CD4-positive, alpha-beta memory T cell (primary cell): Measurements from ENCODE around the gene NPTX1. TPM values are rescaled to one million over a fixed set of nuclear protein-coding genes. Genes with fewer than 3 reads are reported as not detected.

Source experiments
- CTCF ChIA-PET: fragments of 350-600 bp; sonication (Branson Sonifier 250); formaldehyde crosslinking; loops from one replicate; lab custom pipeline; 2021; ENCODE audit warnings: inconsistent platforms; ENCODE audit not compliant: partially characterized antibody; lab: Charles Lee
- POLR2A ChIA-PET: fragments of 350-600 bp; sonication (Branson Sonifier 250); formaldehyde crosslinking; loops from one replicate; lab custom pipeline; 2021; ENCODE audit not compliant: partially characterized antibody; lab: Charles Lee
- DNase-seq, 5 donors: peaks; one replicate each; pipeline versions ENCODE4 v3.0.0 to v3.0.0-alpha.2; 2020 to 2022; ENCODE audit warnings: mixed read lengths in 1 of 5
- H3K27ac ChIP-seq: one replicate; pipeline ENCODE4 v1.7.0; 2013; ENCODE audit warnings: low read depth, low read length
- H3K27me3 ChIP-seq: 2 replicates; pipeline ENCODE4 v1.7.0; 2013; ENCODE audit warnings: mild to moderate bottlenecking, low read length, moderate library complexity; ENCODE audit not compliant: insufficient read depth
- H3K36me3 ChIP-seq: 2 replicates; pipeline ENCODE4 v1.7.0; 2013; ENCODE audit warnings: mild to moderate bottlenecking, low read length, moderate library complexity; ENCODE audit not compliant: insufficient read depth
- H3K4me1 ChIP-seq: 2 replicates; pipeline ENCODE4 v1.7.0; 2013; ENCODE audit warnings: mild to moderate bottlenecking, low read length, moderate library complexity; ENCODE audit not compliant: insufficient read depth
- H3K4me3 ChIP-seq, 2 donors: one replicate each; pipeline ENCODE4 v1.7.0; 2013; ENCODE audit warnings: low read length in 2 of 2, mild to moderate bottlenecking in 1 of 2
- H3K9me3 ChIP-seq, 2 donors: one replicate each; pipeline ENCODE4 v1.7.0; 2013; ENCODE audit warnings: low read length in 2 of 2, control low read depth in 1 of 2; ENCODE audit not compliant: control insufficient read depth in 1 of 2
- H3K27ac Mint-ChIP-seq, 7 donors: one replicate each; pipeline ENCODE4 v1.8.0; 2020 to 2021; ENCODE audit warnings: mixed read lengths in 7 of 7, mild to moderate bottlenecking in 6 of 7, inconsistent platforms in 3 of 7, moderate library complexity in 3 of 7
- H3K27me3 Mint-ChIP-seq, 2 donors: one replicate each; pipeline ENCODE4 v1.8.0; 2020 to 2021; ENCODE audit warnings: mixed read lengths in 2 of 2
- H3K36me3 Mint-ChIP-seq, 2 donors: one replicate each; pipeline ENCODE4 v1.8.0; 2020 to 2021; ENCODE audit warnings: mixed read lengths in 2 of 2, inconsistent platforms in 1 of 2, mild to moderate bottlenecking in 1 of 2
- H3K4me1 Mint-ChIP-seq, 4 donors: one replicate each; pipeline ENCODE4 v1.8.0; 2020 to 2021; ENCODE audit warnings: mixed read lengths in 4 of 4, mild to moderate bottlenecking in 1 of 4
- H3K4me3 Mint-ChIP-seq, 8 donors: one replicate each; pipeline ENCODE4 v1.8.0; 2020 to 2021; ENCODE audit warnings: mixed read lengths in 8 of 8, mild to moderate bottlenecking in 7 of 8, moderate library complexity in 6 of 8, inconsistent platforms in 3 of 8
- H3K9me3 Mint-ChIP-seq, 8 donors: one replicate each; pipeline ENCODE4 v1.8.0; 2020 to 2021; ENCODE audit warnings: mixed read lengths in 8 of 8, mild to moderate bottlenecking in 5 of 8, inconsistent platforms in 3 of 8, moderate library complexity in 1 of 8
- intact Hi-C: fragments of 100-400 bp; cut with micrococcal nuclease; formaldehyde crosslinking; loops from one replicate; pipeline ENCODE4 v1.15.1; 2023
- polyA plus RNA-seq, 2 donors: library from polyadenylated mRNA; unstranded; fragments of 300-500 nt; fragmentation: Illumina TruSeq; gene quantifications; one replicate each; pipeline ENCODE4 v1.2.3, GENCODE V29; 2021
- total RNA-seq, 2 experiments: library from RNA; stranded (reverse); gene quantifications; one replicate each; pipeline ENCODE4 v1.2.3, GENCODE V29; 2021

Gene NPTX1, protein sequence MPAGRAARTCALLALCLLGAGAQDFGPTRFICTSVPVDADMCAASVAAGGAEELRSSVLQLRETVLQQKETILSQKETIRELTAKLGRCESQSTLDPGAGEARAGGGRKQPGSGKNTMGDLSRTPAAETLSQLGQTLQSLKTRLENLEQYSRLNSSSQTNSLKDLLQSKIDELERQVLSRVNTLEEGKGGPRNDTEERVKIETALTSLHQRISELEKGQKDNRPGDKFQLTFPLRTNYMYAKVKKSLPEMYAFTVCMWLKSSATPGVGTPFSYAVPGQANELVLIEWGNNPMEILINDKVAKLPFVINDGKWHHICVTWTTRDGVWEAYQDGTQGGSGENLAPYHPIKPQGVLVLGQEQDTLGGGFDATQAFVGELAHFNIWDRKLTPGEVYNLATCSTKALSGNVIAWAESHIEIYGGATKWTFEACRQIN
- total RNA-seq (not detected), polyA plus RNA-seq (under 1 TPM in 1 of 2 donors, not detected in 1; 0.38 TPM)

GRCh38 chr17:80475910-80476876 is at the start of gene NPTX1:
Gene NPTX1 (minus strand): TSS chr17:80476607. CDS start chr17:80476446, 161 bp downstream.
- Histone ChIP-seq H3K27me3 (peaks cover 12% of the 10 kb centered on the region), H3K27ac (no peak within 1 kb of the TSS), H3K9me3 (no peaks in the 10 kb centered on the region), H3K4me1 (peaks cover 37% of the 10 kb centered on the region), H3K36me3 (no peaks in the 10 kb centered on the region), H3K4me3 (peak within 1 kb of the TSS in 1 of 2 donors; percentile 24)
- DNase-seq: peak in 2 of 5 donors; percentile 15 to 27
- Mint-ChIP-seq H3K27ac (no peak within 1 kb of the TSS), H3K4me1 (peaks cover 15 to 31% (median 24%) of the 10 kb centered on the region in 4 donors), H3K9me3 (no peaks in the 10 kb centered on the region), H3K4me3 (peak within 1 kb of the TSS; percentile 59 to 90 (median 82)), H3K36me3 (no peaks in the 10 kb centered on the region), H3K27me3 (peaks cover 34 to 46% of the 10 kb centered on the region in 2 donors)
- ChIA-PET CTCF (no interaction called here), POLR2A (interaction anchor here (1.2 to 1.6 kb wide), 2 partner anchors 21 to 61 kb away, joined by 3 to 8 read pairs; partner anchors contain the start of gene ENDOV)
- intact Hi-C loops: no loop called here

- intact Hi-C loops: no loop called here
These were observed 47.7 kb upstream of the NPTX1 start for GRCh38 chr17:80523956-80524712.

GRCh38 chr17:80523054-80523744 is 46.8 kb upstream of the NPTX1 start:
- DNase-seq: no peak
- Histone ChIP-seq H3K27me3 (no peaks in the 10 kb centered on the region), H3K27ac (no peak overlapping the region), H3K36me3 (no peaks in the 10 kb centered on the region), H3K4me3 (no peak overlapping the region), H3K9me3 (no peaks in the 10 kb centered on the region), H3K4me1 (no peaks in the 10 kb centered on the region)
- Mint-ChIP-seq H3K4me3 (no peak overlapping the region), H3K36me3 (no peaks in the 10 kb centered on the region), H3K9me3 (no peaks in the 10 kb centered on the region), H3K4me1 (no peaks in the 10 kb centered on the region), H3K27ac (no peak overlapping the region), H3K27me3 (peaks cover 9 to 31% of the 10 kb centered on the region in 2 donors)
- ChIA-PET POLR2A (no interaction called here), CTCF (no interaction called here)
- intact Hi-C loops: no loop called here

More at GRCh38 chr17:80523956-80524712, 47.7 kb upstream of the NPTX1 start:
- Histone ChIP-seq H3K4me3 (no peak overlapping the region), H3K27ac (no peak overlapping the region), H3K27me3 (no peaks in the 10 kb centered on the region), H3K9me3 (no peaks in the 10 kb centered on the region), H3K36me3 (no peaks in the 10 kb centered on the region), H3K4me1 (no peaks in the 10 kb centered on the region)
- ChIA-PET POLR2A (interaction anchor here (0.6 kb wide), 1 partner anchor 9 kb away, joined by 3 read pairs; no protein-coding TSS in a partner anchor), CTCF (no interaction called here)
- Mint-ChIP-seq H3K4me1 (no peaks in the 10 kb centered on the region), H3K4me3 (no peak overlapping the region), H3K27me3 (peaks cover 8 to 32% of the 10 kb centered on the region in 2 donors), H3K9me3 (no peaks in the 10 kb centered on the region), H3K36me3 (no peaks in the 10 kb centered on the region), H3K27ac (no peak overlapping the region)
- no peak for DNase-seq

GRCh38 chr17:80520810-80521455 is 44.5 kb upstream of the NPTX1 start:
- H3K27ac ChIP-seq: no peak overlapping the region
- Mint-ChIP-seq H3K27ac (peak overlapping the region in 1 of 7 donors; percentile 19), H3K36me3 (no peaks in the 10 kb centered on the region), H3K4me3 (no peak overlapping the region), H3K27me3 (peaks cover 5 to 17% of the 10 kb centered on the region in 2 donors), H3K4me1 (no peaks in the 10 kb centered on the region), H3K9me3 (no peaks in the 10 kb centered on the region)
- ChIA-PET CTCF (no interaction called here), POLR2A (no interaction called here)
- intact Hi-C loops: no loop called here
- H3K4me3 ChIP-seq: no peak overlapping the region
- no peaks in the 10 kb centered on the region for H3K9me3 ChIP-seq
- DNase-seq: no peak
- no peaks in the 10 kb centered on the region for H3K4me1 ChIP-seq
- H3K27me3 ChIP-seq: no peaks in the 10 kb centered on the region
- no peaks in the 10 kb centered on the region for H3K36me3 ChIP-seq

DNA sequence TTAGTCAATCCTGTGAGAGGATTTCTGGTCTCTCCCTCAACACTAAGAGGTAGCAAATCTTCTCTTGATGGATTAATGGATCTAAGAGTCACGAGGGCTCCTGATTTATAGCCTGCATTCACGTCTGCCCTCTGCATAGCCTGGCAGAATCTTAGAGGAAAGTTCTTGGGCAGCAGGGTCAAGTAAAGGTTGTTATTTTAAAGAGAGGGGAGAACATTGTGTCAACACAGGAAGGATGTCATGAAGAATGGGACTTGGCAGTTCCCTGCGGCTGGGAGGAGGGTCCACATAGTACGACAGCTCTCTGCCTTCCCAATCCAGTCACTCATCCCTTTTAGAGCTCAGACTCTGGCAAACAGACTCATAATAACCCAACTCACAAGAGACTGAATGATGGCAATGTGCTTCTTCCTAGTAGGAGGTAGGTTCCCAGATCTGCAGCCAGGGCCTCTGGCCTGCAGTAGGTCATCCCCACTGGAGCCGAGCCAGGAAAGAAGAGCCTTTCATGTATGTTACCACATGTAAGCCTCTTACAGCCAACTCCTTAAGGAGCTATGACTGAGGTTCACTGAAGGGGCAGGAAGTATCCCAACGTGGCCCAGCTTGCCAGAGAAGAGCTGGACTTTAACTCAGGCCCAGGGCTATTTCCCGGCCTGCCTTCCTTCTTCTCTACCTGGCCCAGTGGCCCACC is 42.8 kb upstream of the NPTX1 start:
- no peaks in the 10 kb centered on the region for H3K36me3 Mint-ChIP-seq
- Histone ChIP-seq H3K36me3 (no peaks in the 10 kb centered on the region), H3K27ac (no peak overlapping the region), H3K27me3 (no peaks in the 10 kb centered on the region), H3K4me3 (no peak overlapping the region), H3K9me3 (no peaks in the 10 kb centered on the region), H3K4me1 (no peaks in the 10 kb centered on the region)
- no peaks in the 10 kb centered on the region for H3K4me1 Mint-ChIP-seq
- ChIA-PET POLR2A (no interaction called here), CTCF (interaction anchor here (1.1 kb wide), 1 partner anchor 321 kb away, joined by 3 read pairs; no protein-coding TSS in a partner anchor)
- no peak overlapping the region for H3K27ac Mint-ChIP-seq
- H3K4me3 Mint-ChIP-seq: no peak overlapping the region
- intact Hi-C loops: no loop called here
- H3K27me3 Mint-ChIP-seq: peaks cover 5 to 8% of the 10 kb centered on the region in 2 donors
- no peaks in the 10 kb centered on the region for H3K9me3 Mint-ChIP-seq
- DNase-seq: no peak

GRCh38 chr17:80518392-80518791 is 42.0 kb upstream of the NPTX1 start:
- Histone ChIP-seq H3K36me3 (no peaks in the 10 kb centered on the region), H3K4me1 (no peaks in the 10 kb centered on the region), H3K27ac (no peak overlapping the region), H3K4me3 (no peak overlapping the region), H3K27me3 (no peaks in the 10 kb centered on the region), H3K9me3 (no peaks in the 10 kb centered on the region)
- POLR2A ChIA-PET: no interaction called here
- CTCF ChIA-PET: interaction anchor here (1.1 kb wide), 1 partner anchor 322 kb away, joined by 3 read pairs; no protein-coding TSS in a partner anchor
- Mint-ChIP-seq H3K27ac (no peak overlapping the region), H3K4me3 (no peak overlapping the region), H3K9me3 (no peaks in the 10 kb centered on the region), H3K36me3 (no peaks in the 10 kb centered on the region), H3K4me1 (no peaks in the 10 kb centered on the region), H3K27me3 (peaks cover 6 to 10% of the 10 kb centered on the region in 2 donors)
- intact Hi-C loops: no loop called here
- DNase-seq: no peak
